Measurements from ENCODE around the gene IFNLR1.

Gene IFNLR1

GRCh38 chr1:24216276-24217074 lies 29.4 kb upstream of the IFNLR1 start:
- no peaks in the 10 kb centered on the region for H3K36me3 ChIP-seq
- H3K9me3 ChIP-seq (ENCODE audit: severe bottlenecking): no peaks in the 10 kb centered on the region
- TF ChIP-seq CTCF (IDR thresholded peaks at IDR 0.05; ENCODE audit: low read depth, low read length): no peak
- no peaks in the 10 kb centered on the region for H3K27me3 ChIP-seq (ENCODE audit: insufficient read depth, low read depth, severe bottlenecking)
- H3K27ac ChIP-seq: no peak overlapping the region
- peak; percentile 23 for DNase-seq
- no peak overlapping the region for H3K4me3 ChIP-seq (ENCODE audit: low read depth, low read length)

DNA sequence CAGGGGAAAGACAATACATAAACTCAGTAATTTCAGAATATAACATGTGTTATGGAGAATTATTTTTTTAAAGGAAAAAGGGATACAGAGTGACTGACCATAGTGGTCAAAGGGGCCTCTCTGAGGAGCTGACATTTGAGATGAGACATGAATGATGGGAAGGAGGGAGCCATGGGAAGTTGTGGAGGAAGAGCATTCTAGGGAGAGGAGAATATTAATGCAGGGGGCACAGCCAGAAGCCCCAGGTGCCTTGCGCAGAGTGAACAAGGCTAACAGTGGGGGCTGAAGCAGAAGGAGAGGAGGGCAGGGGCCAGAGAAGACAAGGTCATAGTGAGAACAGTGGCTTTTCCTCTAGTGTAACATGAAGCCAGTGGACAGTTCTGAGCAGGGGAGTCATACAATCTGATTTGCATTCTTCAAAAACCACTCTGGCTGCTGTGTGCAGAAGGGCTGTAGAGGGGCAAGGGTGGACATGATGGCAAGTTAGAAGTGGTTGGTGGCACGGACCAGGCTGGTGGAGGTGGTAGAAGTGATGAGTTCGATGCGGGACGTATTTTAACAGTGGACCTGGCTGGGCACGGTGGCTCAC lies 28.2 kb upstream of the IFNLR1 start:
- Histone ChIP-seq H3K27me3 (ENCODE audit: insufficient read depth, low read depth, severe bottlenecking) (no peaks in the 10 kb centered on the region), H3K36me3 (no peaks in the 10 kb centered on the region), H3K27ac (no peak overlapping the region), H3K9me3 (ENCODE audit: severe bottlenecking) (no peaks in the 10 kb centered on the region), H3K4me3 (ENCODE audit: low read depth, low read length) (no peak overlapping the region)
- DNase-seq: no peak
- TF ChIP-seq CTCF (IDR thresholded peaks at IDR 0.05; ENCODE audit: low read depth, low read length): no peak

DNA sequence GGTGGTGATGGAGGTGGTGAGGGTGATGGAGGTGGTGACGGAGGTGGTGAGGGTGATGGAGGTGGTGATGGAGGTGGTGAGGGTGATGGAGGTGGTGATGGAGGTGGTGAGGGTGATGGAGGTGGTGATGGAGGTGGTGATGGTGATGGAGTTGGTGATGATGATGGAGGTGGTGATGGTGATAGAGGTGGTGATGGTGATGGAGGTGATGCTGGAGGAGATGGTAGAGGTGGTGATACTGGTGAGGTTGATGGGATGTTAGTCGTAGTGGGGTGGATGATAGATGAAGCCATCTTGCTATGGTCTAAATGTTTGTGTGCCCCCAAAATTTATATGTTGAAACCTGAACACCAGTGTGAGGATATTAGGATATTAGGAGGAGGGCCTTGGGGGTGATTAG lies 25.3 kb upstream of the IFNLR1 start:
- no peak for TF ChIP-seq CTCF (IDR thresholded peaks at IDR 0.05; ENCODE audit: low read depth, low read length)
- no peaks in the 10 kb centered on the region for H3K27me3 ChIP-seq (ENCODE audit: insufficient read depth, low read depth, severe bottlenecking)

DNA sequence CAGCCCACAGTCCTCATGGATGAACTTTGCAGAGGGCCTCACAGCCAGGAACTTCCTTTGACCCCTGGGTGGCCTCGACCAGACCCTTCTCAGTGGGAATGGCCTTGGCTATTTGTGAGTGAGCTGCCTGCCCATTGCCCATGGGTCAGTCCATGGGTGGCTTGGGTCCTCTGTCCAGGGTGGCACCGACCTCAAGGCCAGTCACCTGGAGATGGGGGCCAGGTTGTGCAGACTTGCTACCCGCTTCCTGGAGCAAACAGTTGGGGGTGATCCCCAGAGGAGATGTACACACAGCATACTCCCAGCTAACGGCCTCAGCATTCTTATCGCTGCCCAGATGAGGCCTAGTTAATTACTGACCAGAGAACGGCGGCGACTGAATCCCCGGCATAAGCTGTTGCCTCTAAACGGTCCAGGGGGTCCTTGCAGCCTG lies 23.1 kb upstream of the IFNLR1 start:
- no peak for TF ChIP-seq CTCF (IDR thresholded peaks at IDR 0.05; ENCODE audit: low read depth, low read length)
- no peaks in the 10 kb centered on the region for H3K9me3 ChIP-seq (ENCODE audit: severe bottlenecking)
- DNase-seq: no peak
- H3K27me3 ChIP-seq (ENCODE audit: insufficient read depth, low read depth, severe bottlenecking): no peaks in the 10 kb centered on the region
- no peaks in the 10 kb centered on the region for H3K36me3 ChIP-seq
- no peak overlapping the region for H3K4me3 ChIP-seq (ENCODE audit: low read depth, low read length)
- no peak overlapping the region for H3K27ac ChIP-seq

More for the DNA sequence above, 25.3 kb upstream of the IFNLR1 start:
- no peak overlapping the region for H3K27ac ChIP-seq
- H3K9me3 ChIP-seq (ENCODE audit: severe bottlenecking): no peaks in the 10 kb centered on the region
- H3K4me3 ChIP-seq (ENCODE audit: low read depth, low read length): no peak overlapping the region
- no peak for DNase-seq
- no peaks in the 10 kb centered on the region for H3K36me3 ChIP-seq

- no peaks in the 10 kb centered on the region for H3K36me3 ChIP-seq
- H3K27me3 ChIP-seq (ENCODE audit: insufficient read depth, low read depth, severe bottlenecking): no peaks in the 10 kb centered on the region
- H3K9me3 ChIP-seq (ENCODE audit: severe bottlenecking): no peaks in the 10 kb centered on the region
- no peak for TF ChIP-seq CTCF (IDR thresholded peaks at IDR 0.05; ENCODE audit: low read depth, low read length)
- no peak overlapping the region for H3K4me3 ChIP-seq (ENCODE audit: low read depth, low read length)
- DNase-seq: no peak
- no peak overlapping the region for H3K27ac ChIP-seq
Measured at GRCh38 chr1:24209097-24209496, 22.0 kb upstream of the IFNLR1 start.

All from WERI-Rb-1 (cell line).